Measurements from ENCODE around the gene DHRSX.
A peak's percentile ranks its signal among the peaks of the same experiment; 100 is the strongest.

Gene DHRSX

DNA sequence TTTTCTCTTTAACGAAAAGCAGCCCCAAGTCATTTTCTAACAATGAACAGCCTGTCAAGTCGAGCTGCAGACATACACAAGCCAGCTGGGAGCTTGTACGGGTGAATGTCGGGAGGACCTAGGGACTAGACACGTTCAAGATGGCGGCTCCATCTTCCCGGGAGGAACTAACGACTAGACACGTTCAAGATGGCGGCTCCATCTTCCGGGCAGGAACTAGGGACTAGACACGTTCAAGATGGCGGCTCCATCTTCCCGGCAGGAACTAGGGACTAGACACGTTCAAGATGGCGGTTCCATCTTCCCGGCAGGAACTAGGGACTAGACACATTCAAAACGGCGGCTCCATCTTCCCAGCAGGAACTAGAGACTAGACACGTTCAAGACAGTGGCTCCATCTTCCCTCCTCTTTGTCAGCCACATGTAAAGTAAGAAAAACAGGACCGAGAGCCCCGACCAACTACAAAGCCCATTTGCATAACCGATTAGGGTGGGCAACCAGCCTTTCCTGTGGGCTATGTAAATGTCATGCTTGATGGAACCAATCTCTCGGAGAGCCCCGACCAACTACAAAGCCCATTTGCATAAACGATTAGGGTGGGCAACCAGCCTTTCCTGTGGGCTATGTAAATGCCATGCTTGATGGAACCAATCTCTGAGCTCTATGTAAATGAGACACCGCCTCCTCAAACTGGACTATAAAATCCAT lies 175.5 kb downstream of the DHRSX start (continued):
- TF ChIP-seq, protein P1, sequence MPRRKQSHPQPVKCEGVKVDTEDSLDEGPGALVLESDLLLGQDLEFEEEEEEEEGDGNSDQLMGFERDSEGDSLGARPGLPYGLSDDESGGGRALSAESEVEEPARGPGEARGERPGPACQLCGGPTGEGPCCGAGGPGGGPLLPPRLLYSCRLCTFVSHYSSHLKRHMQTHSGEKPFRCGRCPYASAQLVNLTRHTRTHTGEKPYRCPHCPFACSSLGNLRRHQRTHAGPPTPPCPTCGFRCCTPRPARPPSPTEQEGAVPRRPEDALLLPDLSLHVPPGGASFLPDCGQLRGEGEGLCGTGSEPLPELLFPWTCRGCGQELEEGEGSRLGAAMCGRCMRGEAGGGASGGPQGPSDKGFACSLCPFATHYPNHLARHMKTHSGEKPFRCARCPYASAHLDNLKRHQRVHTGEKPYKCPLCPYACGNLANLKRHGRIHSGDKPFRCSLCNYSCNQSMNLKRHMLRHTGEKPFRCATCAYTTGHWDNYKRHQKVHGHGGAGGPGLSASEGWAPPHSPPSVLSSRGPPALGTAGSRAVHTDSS (tag by site-specific recombination; IDR thresholded peaks at IDR 0.05) = no peak
- TF ChIP-seq ZNF121 (tag by site-specific recombination; IDR thresholded peaks at IDR 0.05) (no peak), ZNF132 (tag by site-specific recombination; IDR thresholded peaks at IDR 0.05; ENCODE audit: borderline replicate concordance) (no peak), ZNF544 (tag by site-specific recombination; IDR thresholded peaks at IDR 0.05) (no peak), ZSCAN16 (tag by site-specific recombination; IDR thresholded peaks at IDR 0.05) (no peak), ZNF623 (tag by site-specific recombination; IDR thresholded peaks at IDR 0.05) (no peak), ZNF223 (tag by site-specific recombination; IDR thresholded peaks at IDR 0.05) (no peak), ZNF350 (tag by site-specific recombination; IDR thresholded peaks at IDR 0.05) (no peak), ZBTB48 (tag by site-specific recombination; IDR thresholded peaks at IDR 0.05) (0 out of 2 replicates have a peak, but pooled peaks have one; percentile 51), ZBTB44 (tag by site-specific recombination; IDR thresholded peaks at IDR 0.05) (no peak), ZNF23 (tag by site-specific recombination; IDR thresholded peaks at IDR 0.05; ENCODE audit: borderline replicate concordance) (no peak), ZBTB7A (tag by site-specific recombination; IDR thresholded peaks at IDR 0.05; ENCODE audit: low read depth) (no peak), OSR2 (tag by site-specific recombination; IDR thresholded peaks at IDR 0.05) (no peak), ZFP3 (tag by site-specific recombination; IDR thresholded peaks at IDR 0.05; ENCODE audit: low read depth) (no peak), MEIS1 (CRISPR knock-in tag; IDR thresholded peaks at IDR 0.05; ENCODE audit: borderline replicate concordance) (no peak), YY2 (tag by site-specific recombination; IDR thresholded peaks at IDR 0.05) (peak; percentile 84), ZBTB11 (tag by site-specific recombination; conservative IDR thresholded peaks at IDR 0.05; ENCODE audit: low read depth) (peak; percentile 79), ZNF548 (tag by site-specific recombination; IDR thresholded peaks at IDR 0.05) (no peak), ZXDB (tag by site-specific recombination; IDR thresholded peaks at IDR 0.05) (peak; percentile 16; the same call in 1 of the 2 replicates), PRDM4 (tag by site-specific recombination; IDR thresholded peaks at IDR 0.05) (no peak), ZNF274 (IDR thresholded peaks at IDR 0.05; ENCODE audit: low read length) (no peak), ZNF274 (tag by site-specific recombination; IDR thresholded peaks at IDR 0.05; ENCODE audit: borderline replicate concordance) (no peak), ZNF311 (tag by site-specific recombination; IDR thresholded peaks at IDR 0.05; ENCODE audit: borderline replicate concordance) (no peak)
- TF ChIP-seq, protein P2, sequence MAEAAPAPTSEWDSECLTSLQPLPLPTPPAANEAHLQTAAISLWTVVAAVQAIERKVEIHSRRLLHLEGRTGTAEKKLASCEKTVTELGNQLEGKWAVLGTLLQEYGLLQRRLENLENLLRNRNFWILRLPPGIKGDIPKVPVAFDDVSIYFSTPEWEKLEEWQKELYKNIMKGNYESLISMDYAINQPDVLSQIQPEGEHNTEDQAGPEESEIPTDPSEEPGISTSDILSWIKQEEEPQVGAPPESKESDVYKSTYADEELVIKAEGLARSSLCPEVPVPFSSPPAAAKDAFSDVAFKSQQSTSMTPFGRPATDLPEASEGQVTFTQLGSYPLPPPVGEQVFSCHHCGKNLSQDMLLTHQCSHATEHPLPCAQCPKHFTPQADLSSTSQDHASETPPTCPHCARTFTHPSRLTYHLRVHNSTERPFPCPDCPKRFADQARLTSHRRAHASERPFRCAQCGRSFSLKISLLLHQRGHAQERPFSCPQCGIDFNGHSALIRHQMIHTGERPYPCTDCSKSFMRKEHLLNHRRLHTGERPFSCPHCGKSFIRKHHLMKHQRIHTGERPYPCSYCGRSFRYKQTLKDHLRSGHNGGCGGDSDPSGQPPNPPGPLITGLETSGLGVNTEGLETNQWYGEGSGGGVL (tag by site-specific recombination; IDR thresholded peaks at IDR 0.05) = no peak
- TF ChIP-seq, protein P3, sequence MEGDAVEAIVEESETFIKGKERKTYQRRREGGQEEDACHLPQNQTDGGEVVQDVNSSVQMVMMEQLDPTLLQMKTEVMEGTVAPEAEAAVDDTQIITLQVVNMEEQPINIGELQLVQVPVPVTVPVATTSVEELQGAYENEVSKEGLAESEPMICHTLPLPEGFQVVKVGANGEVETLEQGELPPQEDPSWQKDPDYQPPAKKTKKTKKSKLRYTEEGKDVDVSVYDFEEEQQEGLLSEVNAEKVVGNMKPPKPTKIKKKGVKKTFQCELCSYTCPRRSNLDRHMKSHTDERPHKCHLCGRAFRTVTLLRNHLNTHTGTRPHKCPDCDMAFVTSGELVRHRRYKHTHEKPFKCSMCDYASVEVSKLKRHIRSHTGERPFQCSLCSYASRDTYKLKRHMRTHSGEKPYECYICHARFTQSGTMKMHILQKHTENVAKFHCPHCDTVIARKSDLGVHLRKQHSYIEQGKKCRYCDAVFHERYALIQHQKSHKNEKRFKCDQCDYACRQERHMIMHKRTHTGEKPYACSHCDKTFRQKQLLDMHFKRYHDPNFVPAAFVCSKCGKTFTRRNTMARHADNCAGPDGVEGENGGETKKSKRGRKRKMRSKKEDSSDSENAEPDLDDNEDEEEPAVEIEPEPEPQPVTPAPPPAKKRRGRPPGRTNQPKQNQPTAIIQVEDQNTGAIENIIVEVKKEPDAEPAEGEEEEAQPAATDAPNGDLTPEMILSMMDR (tag by site-specific recombination; IDR thresholded peaks at IDR 0.05) = no peak

All from HEK293 (cell line).